ENCODE data around the gene P4HB.

P4HB gene

GRCh38 chr17:81824595-81824994 lies 35.7 kb downstream of the P4HB start:
- no peak for DNase-seq

GRCh38 chr17:81823820-81824550 lies 36.4 kb downstream of the P4HB start:
- no peak for DNase-seq

GRCh38 chr17:81822996-81823819 lies 37.1 kb downstream of the P4HB start:
- no peak for DNase-seq

- DNase-seq: no peak
These were observed 38.1 kb downstream of the P4HB start for GRCh38 chr17:81822312-81822637.

GRCh38 chr17:81821603-81822311 lies 38.6 kb downstream of the P4HB start:
- peak; percentile 86 for DNase-seq

- no peak for DNase-seq
These were observed 39.2 kb downstream of the P4HB start for GRCh38 chr17:81821147-81821546.

GRCh38 chr17:81819708-81820107 lies 40.6 kb downstream of the P4HB start:
- DNase-seq: no peak

- no peak for DNase-seq
These were observed 42.6 kb downstream of the P4HB start for GRCh38 chr17:81817758-81818147.

- no peak for DNase-seq
These were observed 44.7 kb downstream of the P4HB start for GRCh38 chr17:81815646-81815986.

GRCh38 chr17:81814748-81815645 lies 45.3 kb downstream of the P4HB start:
- DNase-seq: no peak

- no peak for DNase-seq
These were observed 46.3 kb downstream of the P4HB start for GRCh38 chr17:81813861-81814683.

- DNase-seq: no peak
These were observed 47.0 kb downstream of the P4HB start for GRCh38 chr17:81813371-81813684.

- no peak for DNase-seq
These were observed 47.6 kb downstream of the P4HB start for GRCh38 chr17:81812571-81813370.

GRCh38 chr17:81811705-81812570 lies 48.4 kb downstream of the P4HB start:
- no peak for DNase-seq

- no peak for DNase-seq
These were observed 49.2 kb downstream of the P4HB start for GRCh38 chr17:81810892-81811704.

- DNase-seq: no peak
These were observed 49.9 kb downstream of the P4HB start for GRCh38 chr17:81810476-81810875.

- DNase-seq: no peak
These were observed 50.8 kb downstream of the P4HB start for GRCh38 chr17:81809556-81809998.

GRCh38 chr17:81808778-81809555 lies 51.4 kb downstream of the P4HB start:
- no peak for DNase-seq

All from GF-D8 (cell line).